ENCODE measurements around the gene FAHD2A.

Gene FAHD2A

GRCh38 chr2:95356821-95357700 is 45.4 kb upstream of the FAHD2A start:
- H3K4me3 ChIP-seq (ENCODE audit: low read depth, low read length), result no peak overlapping the region
- no peak for DNase-seq (ENCODE audit: low read depth)
- TF ChIP-seq POLR2A (IDR thresholded peaks at IDR 0.05; ENCODE audit: extremely low read depth, insufficient read length) (no peak), MYC (IDR thresholded peaks at IDR 0.05; ENCODE audit: low read depth, low read length) (no peak), MAX (IDR thresholded peaks at IDR 0.05; ENCODE audit: low read depth, low read length) (no peak), CTCF (IDR thresholded peaks at IDR 0.05; ENCODE audit: low read depth, low read length) (no peak)

GRCh38 chr2:95357717-95358280 is 44.7 kb upstream of the FAHD2A start:
- no peak for TF ChIP-seq POLR2A (IDR thresholded peaks at IDR 0.05; ENCODE audit: extremely low read depth, insufficient read length)
- TF ChIP-seq MYC (IDR thresholded peaks at IDR 0.05; ENCODE audit: low read depth, low read length), result no peak
- TF ChIP-seq CTCF (IDR thresholded peaks at IDR 0.05; ENCODE audit: low read depth, low read length), result no peak
- no peak for TF ChIP-seq MAX (IDR thresholded peaks at IDR 0.05; ENCODE audit: low read depth, low read length)
- H3K4me3 ChIP-seq (ENCODE audit: low read depth, low read length), result no peak overlapping the region
- DNase-seq (ENCODE audit: low read depth), result no peak

GRCh38 chr2:95359031-95359430 is 43.5 kb upstream of the FAHD2A start:
- no peak for DNase-seq (ENCODE audit: low read depth)
- no peak overlapping the region for H3K4me3 ChIP-seq (ENCODE audit: low read depth, low read length)
- TF ChIP-seq CTCF (IDR thresholded peaks at IDR 0.05; ENCODE audit: low read depth, low read length) (no peak), MAX (IDR thresholded peaks at IDR 0.05; ENCODE audit: low read depth, low read length) (no peak), POLR2A (IDR thresholded peaks at IDR 0.05; ENCODE audit: extremely low read depth, insufficient read length) (no peak), MYC (IDR thresholded peaks at IDR 0.05; ENCODE audit: low read depth, low read length) (no peak)

GRCh38 chr2:95359501-95359930 is 43.0 kb upstream of the FAHD2A start:
- DNase-seq (ENCODE audit: low read depth), result no peak
- H3K4me3 ChIP-seq (ENCODE audit: low read depth, low read length), result no peak overlapping the region
- TF ChIP-seq MAX (IDR thresholded peaks at IDR 0.05; ENCODE audit: low read depth, low read length) (no peak), MYC (IDR thresholded peaks at IDR 0.05; ENCODE audit: low read depth, low read length) (no peak), CTCF (IDR thresholded peaks at IDR 0.05; ENCODE audit: low read depth, low read length) (no peak), POLR2A (IDR thresholded peaks at IDR 0.05; ENCODE audit: extremely low read depth, insufficient read length) (no peak)

GRCh38 chr2:95361216-95361980 is 41.1 kb upstream of the FAHD2A start:
- H3K4me3 ChIP-seq (ENCODE audit: low read depth, low read length), result no peak overlapping the region
- TF ChIP-seq CTCF (IDR thresholded peaks at IDR 0.05; ENCODE audit: low read depth, low read length) (no peak), MYC (IDR thresholded peaks at IDR 0.05; ENCODE audit: low read depth, low read length) (no peak), POLR2A (IDR thresholded peaks at IDR 0.05; ENCODE audit: extremely low read depth, insufficient read length) (no peak), MAX (IDR thresholded peaks at IDR 0.05; ENCODE audit: low read depth, low read length) (no peak)
- no peak for DNase-seq (ENCODE audit: low read depth)
